ENCODE measurements around the gene SHISA9. TPM values are rescaled to one million over a fixed set of nuclear protein-coding genes. Genes with fewer than 3 reads are reported as not detected.

Gene SHISA9
- total RNA-seq, 2 donors from 2014 or later: 0.08 to 0.24 TPM

DNA sequence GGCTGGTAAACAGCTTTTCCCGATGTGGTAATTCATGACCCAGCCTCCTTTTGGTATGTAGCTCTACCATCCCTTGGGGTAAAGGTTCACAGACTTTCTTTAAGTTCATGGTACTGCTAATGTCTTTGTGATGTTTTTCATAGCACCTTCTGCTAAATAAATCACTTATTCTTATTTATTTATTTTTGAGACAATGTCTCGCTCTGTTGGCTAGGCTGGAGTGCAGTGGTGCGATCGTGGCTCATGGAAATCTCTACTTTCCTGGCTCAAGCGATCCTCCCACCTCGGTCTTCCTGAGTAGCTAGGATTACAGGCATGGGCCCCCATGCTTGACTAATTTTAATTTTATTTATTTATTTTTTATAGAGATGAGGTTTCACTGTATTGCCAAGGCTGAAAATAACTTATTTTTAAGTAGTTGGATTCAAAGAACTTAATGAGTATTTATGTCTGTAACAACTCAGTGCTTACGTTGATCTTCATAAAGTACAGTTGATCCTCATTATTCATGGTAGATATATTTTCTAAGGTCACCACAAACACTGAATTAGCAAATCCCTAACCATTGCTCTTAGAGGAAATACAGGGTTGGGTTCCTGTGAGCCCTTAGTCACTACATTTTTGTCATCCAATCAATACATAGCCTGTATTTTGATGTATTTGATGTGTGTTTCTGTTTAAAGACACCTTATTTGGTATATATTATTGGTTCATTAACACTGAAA, 97.1 kb downstream of the SHISA9 start:
- no peaks in the 10 kb centered on the region for H3K4me1 Mint-ChIP-seq
- H3K27me3 Mint-ChIP-seq: peaks cover 7% of the 10 kb centered on the region
- no peak overlapping the region for H3K4me3 Mint-ChIP-seq
- H3K9me3 Mint-ChIP-seq: no peaks in the 10 kb centered on the region
- H3K36me3 Mint-ChIP-seq (ENCODE audit: low read depth): no peaks in the 10 kb centered on the region
- H3K27ac Mint-ChIP-seq: no peak overlapping the region
- no peak for ATAC-seq (replicated peaks)

DNA sequence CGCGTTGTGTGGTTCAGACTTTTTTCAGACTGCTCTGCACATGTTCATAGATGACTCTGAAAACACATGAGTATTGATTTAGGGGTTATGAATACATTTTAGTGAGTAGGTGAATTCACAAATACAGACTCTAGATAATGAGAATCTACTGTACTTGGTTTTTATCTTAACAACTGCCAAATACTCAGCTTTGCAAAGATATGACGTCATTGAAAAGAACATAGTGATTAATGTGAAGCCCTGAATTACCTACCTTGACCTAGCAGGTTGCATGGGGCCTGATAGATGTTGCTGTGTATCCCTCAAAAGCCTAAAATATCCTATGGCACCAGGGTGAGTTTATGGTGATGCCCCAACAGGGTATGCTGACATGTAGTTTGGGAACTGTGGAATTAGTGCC, 98.0 kb downstream of the SHISA9 start:
- Mint-ChIP-seq H3K9me3 (no peaks in the 10 kb centered on the region), H3K36me3 (ENCODE audit: low read depth) (no peaks in the 10 kb centered on the region), H3K27me3 (peaks cover 3% of the 10 kb centered on the region), H3K4me1 (no peaks in the 10 kb centered on the region), H3K27ac (no peak overlapping the region), H3K4me3 (no peak overlapping the region)
- no peak for ATAC-seq (replicated peaks)

DNA sequence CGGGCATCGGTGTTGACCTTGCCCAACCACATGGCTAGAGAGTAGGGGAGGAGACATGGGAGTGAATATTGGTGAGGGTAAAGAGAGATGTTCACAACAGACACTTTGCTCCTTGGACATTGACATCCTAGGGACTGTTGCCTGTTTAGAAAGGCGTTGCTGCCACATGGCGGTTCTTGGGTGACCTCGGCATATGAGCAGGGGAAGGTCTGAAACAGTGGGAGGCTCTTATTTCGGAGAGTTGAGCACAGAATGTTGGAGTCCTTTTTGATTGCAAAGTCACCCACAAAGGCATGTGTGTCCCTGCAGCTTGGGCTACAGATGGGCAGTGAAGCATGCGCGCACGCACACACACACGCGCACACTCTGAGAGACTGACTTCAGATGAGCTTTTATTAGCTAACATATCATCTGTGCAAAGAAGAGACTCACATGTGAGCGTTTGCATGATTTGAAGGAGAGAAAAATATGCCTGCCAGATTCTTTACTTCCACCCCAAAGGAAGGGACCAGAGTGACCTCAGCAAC, 104.4 kb downstream of the SHISA9 start:
- H3K36me3 Mint-ChIP-seq (ENCODE audit: low read depth): no peaks in the 10 kb centered on the region
- peaks cover 5% of the 10 kb centered on the region for H3K9me3 Mint-ChIP-seq
- no peak for ATAC-seq (replicated peaks)
- peaks cover 3% of the 10 kb centered on the region for H3K27me3 Mint-ChIP-seq
- H3K27ac Mint-ChIP-seq: no peak overlapping the region
- no peak overlapping the region for H3K4me3 Mint-ChIP-seq
- no peaks in the 10 kb centered on the region for H3K4me1 Mint-ChIP-seq

DNA sequence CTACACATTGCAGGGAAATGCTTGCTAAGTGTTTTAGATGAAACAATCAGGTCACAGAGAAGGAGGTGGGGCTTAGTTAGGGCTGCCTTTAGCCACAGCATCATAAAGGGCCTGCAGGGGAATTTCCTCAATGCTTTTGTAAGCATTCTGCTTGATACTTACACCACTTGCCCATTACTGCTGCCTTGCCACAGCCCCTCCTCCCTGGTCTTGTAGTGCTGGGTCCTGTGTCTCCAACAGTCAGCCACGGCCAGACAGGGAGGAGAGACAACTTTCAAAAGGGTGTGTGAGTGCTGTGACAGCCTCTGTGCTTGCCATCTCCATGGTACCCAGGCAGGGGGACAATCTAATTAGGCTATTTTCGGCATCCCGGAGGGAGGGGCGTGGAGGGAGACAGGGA, 111.2 kb downstream of the SHISA9 start:
- Mint-ChIP-seq H3K4me3 (no peak overlapping the region), H3K4me1 (no peaks in the 10 kb centered on the region), H3K27ac (no peak overlapping the region), H3K36me3 (ENCODE audit: low read depth) (no peaks in the 10 kb centered on the region), H3K9me3 (peaks cover 5% of the 10 kb centered on the region), H3K27me3 (peaks cover 7% of the 10 kb centered on the region)
- no peak for ATAC-seq (replicated peaks)

DNA sequence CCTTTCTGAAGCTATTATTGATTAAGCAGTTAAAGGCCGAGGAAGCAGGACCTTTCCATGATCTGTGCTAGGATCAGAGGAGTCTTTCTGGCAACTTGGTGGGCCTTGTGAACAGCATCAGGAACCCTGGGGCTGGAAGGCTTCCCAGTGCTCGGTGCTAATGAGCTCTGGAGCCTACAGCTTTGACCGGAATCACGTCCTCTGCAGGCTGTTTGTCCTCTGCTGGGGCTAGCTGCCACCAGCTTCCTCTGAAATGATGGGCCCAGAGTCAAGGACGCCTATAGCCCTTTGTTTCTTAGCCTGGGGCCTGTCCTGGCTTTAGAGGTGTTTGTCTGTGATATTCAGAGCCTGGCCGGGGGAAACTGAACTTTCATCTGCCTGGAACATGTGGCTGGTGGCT, 111.6 kb downstream of the SHISA9 start:
- Mint-ChIP-seq H3K4me3 (no peak overlapping the region), H3K9me3 (peaks cover 6% of the 10 kb centered on the region), H3K27me3 (peaks cover 7% of the 10 kb centered on the region), H3K27ac (no peak overlapping the region), H3K4me1 (no peaks in the 10 kb centered on the region), H3K36me3 (ENCODE audit: low read depth) (no peaks in the 10 kb centered on the region)
- no peak for ATAC-seq (replicated peaks)

DNA sequence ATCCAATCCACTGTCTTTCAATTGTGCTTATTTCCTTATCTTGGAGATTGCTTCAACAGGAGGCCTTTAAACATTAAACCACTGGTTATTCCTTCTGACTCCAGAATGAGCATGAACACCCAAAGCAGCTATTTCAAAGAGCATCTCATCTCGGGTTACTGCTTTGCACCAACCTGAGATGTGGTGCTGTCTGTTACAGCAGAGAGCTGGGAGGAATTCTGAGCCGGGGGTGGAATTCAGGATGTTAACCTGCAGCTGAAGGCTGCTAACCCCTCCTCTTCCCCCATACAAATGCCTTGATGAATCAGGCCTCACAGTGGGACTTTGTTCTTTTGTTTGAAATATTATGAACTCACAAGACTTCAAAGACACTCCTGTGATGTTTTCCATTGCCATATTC, 113.1 kb downstream of the SHISA9 start:
- H3K9me3 Mint-ChIP-seq: peaks cover 4% of the 10 kb centered on the region
- no peak overlapping the region for H3K27ac Mint-ChIP-seq
- no peak for ATAC-seq (replicated peaks)
- peaks cover 4% of the 10 kb centered on the region for H3K27me3 Mint-ChIP-seq
- H3K4me3 Mint-ChIP-seq: no peak overlapping the region
- no peaks in the 10 kb centered on the region for H3K4me1 Mint-ChIP-seq
- no peaks in the 10 kb centered on the region for H3K36me3 Mint-ChIP-seq (ENCODE audit: low read depth)

DNA sequence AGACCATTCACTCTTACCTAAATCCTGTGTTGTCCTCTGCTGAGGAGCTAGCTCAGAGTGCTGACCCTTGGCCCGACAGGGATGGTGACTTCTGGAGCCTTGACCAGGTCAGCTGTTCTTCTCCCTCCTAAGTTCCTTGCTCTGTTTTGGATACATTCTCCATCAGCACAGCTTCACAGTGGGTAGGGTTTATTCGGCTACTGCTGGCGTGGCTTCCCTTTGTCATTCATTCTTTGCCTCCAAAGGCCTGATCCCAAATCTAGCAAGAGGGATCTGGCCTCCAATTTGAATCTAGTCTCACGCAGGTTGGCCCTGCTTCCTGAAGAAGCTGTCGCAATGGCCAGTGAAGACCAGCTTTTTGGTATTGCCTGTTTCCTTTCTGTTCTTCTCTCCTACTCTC, 116.6 kb downstream of the SHISA9 start:
- no peaks in the 10 kb centered on the region for H3K4me1 Mint-ChIP-seq
- H3K27me3 Mint-ChIP-seq: no peaks in the 10 kb centered on the region
- no peaks in the 10 kb centered on the region for H3K36me3 Mint-ChIP-seq (ENCODE audit: low read depth)
- H3K4me3 Mint-ChIP-seq: no peak overlapping the region
- peaks cover 4% of the 10 kb centered on the region for H3K9me3 Mint-ChIP-seq
- ATAC-seq (replicated peaks): no peak
- no peak overlapping the region for H3K27ac Mint-ChIP-seq

DNA sequence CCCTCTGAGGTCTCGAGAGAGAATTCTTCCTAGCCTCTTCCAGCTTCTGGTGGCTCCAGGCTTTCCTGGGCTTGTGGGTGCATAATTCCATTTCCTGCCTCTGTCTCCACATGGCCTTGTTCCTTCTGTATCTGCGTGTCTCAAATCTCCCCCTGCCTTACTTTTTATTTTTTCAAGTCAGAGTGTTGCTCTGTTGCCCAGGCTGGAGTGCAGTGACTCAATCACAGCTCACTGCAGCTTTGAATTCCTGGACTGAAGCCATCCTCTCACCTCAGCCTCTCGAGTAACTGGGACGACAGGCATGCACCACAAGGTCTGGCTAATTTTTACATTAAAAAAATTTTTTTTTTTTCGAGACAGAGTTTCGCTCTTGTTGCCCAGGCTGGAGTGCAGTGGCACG, 120.6 kb downstream of the SHISA9 start:
- no peak for ATAC-seq (replicated peaks)

DNA sequence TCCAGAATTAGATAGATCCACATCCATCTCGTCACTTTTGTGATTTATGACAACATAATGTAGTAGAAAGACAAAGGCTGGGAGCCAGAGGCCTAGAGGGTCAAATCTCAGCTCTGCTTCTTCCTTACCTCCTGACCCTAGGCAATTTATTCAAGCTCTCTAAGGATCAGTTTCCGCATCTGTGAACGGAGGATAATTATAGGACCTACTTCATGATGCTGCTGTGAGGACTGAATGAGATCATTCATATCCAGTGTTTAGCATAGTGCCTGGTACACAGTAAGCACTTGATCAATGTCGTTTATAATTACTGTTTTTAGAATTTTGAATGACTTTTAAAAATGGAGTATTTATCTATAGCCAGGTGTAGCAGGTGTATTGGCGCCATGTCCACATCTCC, 128.4 kb downstream of the SHISA9 start:
- no peak for ATAC-seq (replicated peaks)

More for the DNA sequence above, 120.6 kb downstream of the SHISA9 start:
- Mint-ChIP-seq H3K27me3 (no peaks in the 10 kb centered on the region), H3K4me1 (no peaks in the 10 kb centered on the region), H3K9me3 (peaks cover 12% of the 10 kb centered on the region), H3K27ac (no peak overlapping the region), H3K36me3 (ENCODE audit: low read depth) (no peaks in the 10 kb centered on the region), H3K4me3 (no peak overlapping the region)

DNA sequence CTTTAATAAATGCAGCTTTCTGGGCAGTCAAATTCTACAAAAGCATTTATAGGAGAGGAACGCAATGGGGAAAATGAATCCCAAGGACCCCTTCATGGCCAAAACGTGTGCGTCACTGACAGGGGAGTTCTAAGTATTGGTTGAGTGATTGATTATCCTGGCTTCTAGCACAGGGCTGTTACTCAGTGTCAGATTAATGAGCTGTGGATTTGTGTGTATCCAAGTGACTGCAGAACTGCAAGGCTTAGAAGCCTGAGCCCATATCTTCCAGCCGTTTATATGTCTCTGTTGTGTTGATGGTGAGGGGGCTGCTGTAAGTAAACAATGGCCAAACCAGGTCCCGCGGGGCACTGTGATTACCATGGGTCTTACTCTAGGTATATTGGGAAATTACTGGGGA, 129.4 kb downstream of the SHISA9 start:
- Mint-ChIP-seq H3K27ac (no peak overlapping the region), H3K4me3 (no peak overlapping the region), H3K4me1 (no peaks in the 10 kb centered on the region), H3K27me3 (no peaks in the 10 kb centered on the region), H3K9me3 (peaks cover 12% of the 10 kb centered on the region), H3K36me3 (ENCODE audit: low read depth) (no peaks in the 10 kb centered on the region)
- no peak for ATAC-seq (replicated peaks)

More for the DNA sequence above, 128.4 kb downstream of the SHISA9 start:
- no peak overlapping the region for H3K27ac Mint-ChIP-seq
- H3K27me3 Mint-ChIP-seq: no peaks in the 10 kb centered on the region
- H3K4me1 Mint-ChIP-seq: no peaks in the 10 kb centered on the region
- H3K36me3 Mint-ChIP-seq (ENCODE audit: low read depth): no peaks in the 10 kb centered on the region
- no peak overlapping the region for H3K4me3 Mint-ChIP-seq
- H3K9me3 Mint-ChIP-seq: peaks cover 12% of the 10 kb centered on the region

DNA sequence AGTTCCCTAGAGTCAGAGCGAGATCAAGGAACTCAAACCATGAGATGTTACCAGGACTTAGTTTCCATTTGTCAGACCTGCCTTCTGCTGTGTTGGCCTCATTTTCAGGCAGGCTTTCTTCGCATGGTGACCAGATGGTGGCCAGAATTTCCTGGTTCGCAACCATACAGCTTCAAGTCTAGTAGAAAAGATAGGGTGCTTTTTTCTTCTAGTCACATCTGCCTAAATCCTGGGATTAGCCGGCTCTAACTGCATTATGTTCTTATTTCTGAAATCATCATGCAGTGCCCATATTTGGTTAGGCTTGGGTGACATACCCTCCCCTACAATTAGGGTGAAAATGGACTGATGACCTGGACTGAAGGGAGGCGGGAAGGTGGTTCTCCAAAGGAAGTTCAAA, 131.5 kb downstream of the SHISA9 start:
- peaks cover 8% of the 10 kb centered on the region for H3K9me3 Mint-ChIP-seq
- no peak for ATAC-seq (replicated peaks)
- H3K4me1 Mint-ChIP-seq: no peaks in the 10 kb centered on the region
- no peaks in the 10 kb centered on the region for H3K36me3 Mint-ChIP-seq (ENCODE audit: low read depth)
- H3K27ac Mint-ChIP-seq: no peak overlapping the region
- H3K27me3 Mint-ChIP-seq: no peaks in the 10 kb centered on the region
- no peak overlapping the region for H3K4me3 Mint-ChIP-seq

DNA sequence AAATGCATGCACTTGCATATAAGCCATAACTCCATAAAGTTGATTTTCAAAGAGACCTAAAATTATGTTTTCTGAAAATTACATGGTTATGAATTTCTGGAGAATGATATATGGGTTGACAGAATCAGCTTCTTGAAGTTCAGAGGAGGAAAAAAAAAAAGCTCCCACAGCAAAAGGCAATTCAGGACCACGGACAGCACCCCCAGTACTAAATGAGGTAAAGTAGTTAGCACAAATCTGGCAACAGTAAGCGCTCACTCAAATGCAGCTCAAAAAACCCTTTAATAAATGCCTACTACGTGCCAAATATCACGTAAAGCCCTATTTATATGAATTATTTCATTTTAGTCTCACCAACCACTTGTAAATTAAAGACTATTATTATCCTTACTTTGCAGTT, 135.2 kb downstream of the SHISA9 start:
- H3K36me3 Mint-ChIP-seq (ENCODE audit: low read depth): no peaks in the 10 kb centered on the region

DNA sequence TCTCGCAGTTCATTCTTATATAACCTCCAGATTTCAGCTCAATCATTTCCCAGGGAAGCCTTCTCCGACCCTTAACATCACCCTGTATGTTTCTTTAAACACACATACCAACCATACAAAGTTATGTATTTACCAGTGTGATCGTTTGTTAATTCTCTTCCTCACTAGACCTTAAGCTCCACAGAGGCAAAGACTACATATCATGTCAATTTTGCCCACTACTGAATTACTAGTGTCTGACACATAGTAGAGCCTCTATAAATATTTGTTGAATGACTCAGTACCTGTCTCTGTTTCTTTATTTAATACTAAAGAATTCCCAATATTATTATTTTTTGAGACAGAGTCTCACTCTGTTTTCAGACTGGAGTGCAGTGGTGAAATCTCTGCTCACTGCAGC, 137.2 kb downstream of the SHISA9 start:
- Mint-ChIP-seq H3K27me3 (no peaks in the 10 kb centered on the region), H3K4me1 (no peaks in the 10 kb centered on the region), H3K9me3 (peaks cover 13% of the 10 kb centered on the region), H3K4me3 (no peak overlapping the region), H3K36me3 (ENCODE audit: low read depth) (no peaks in the 10 kb centered on the region), H3K27ac (no peak overlapping the region)
- ATAC-seq (replicated peaks): no peak

More for the DNA sequence above, 135.2 kb downstream of the SHISA9 start:
- no peak overlapping the region for H3K4me3 Mint-ChIP-seq
- H3K9me3 Mint-ChIP-seq: peaks cover 12% of the 10 kb centered on the region
- no peak overlapping the region for H3K27ac Mint-ChIP-seq
- ATAC-seq (replicated peaks): no peak
- H3K27me3 Mint-ChIP-seq: no peaks in the 10 kb centered on the region
- no peaks in the 10 kb centered on the region for H3K4me1 Mint-ChIP-seq

DNA sequence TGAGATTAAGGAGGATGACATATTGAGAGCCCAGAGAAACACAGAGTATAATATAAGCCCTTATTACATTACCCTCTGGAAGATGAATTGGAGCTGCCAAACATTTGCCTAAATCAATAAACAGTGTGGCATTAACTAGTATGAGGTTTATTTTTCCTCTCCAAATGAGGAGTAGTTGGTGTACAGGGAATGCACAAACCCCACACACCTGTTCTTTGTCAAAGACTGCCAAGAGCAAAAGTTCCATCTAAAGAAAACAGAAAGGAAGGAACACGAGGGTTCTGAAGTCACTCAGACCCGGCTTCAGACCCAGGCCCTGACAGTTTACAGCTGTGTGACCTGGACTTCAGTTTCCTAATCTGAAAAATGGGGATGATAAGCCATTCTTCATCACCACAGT, 138.1 kb downstream of the SHISA9 start:
- no peaks in the 10 kb centered on the region for H3K4me1 Mint-ChIP-seq
- no peaks in the 10 kb centered on the region for H3K36me3 Mint-ChIP-seq (ENCODE audit: low read depth)
- H3K9me3 Mint-ChIP-seq: peaks cover 20% of the 10 kb centered on the region
- H3K27ac Mint-ChIP-seq: no peak overlapping the region
- no peak for ATAC-seq (replicated peaks)
- peaks cover 3% of the 10 kb centered on the region for H3K27me3 Mint-ChIP-seq
- H3K4me3 Mint-ChIP-seq: no peak overlapping the region

DNA sequence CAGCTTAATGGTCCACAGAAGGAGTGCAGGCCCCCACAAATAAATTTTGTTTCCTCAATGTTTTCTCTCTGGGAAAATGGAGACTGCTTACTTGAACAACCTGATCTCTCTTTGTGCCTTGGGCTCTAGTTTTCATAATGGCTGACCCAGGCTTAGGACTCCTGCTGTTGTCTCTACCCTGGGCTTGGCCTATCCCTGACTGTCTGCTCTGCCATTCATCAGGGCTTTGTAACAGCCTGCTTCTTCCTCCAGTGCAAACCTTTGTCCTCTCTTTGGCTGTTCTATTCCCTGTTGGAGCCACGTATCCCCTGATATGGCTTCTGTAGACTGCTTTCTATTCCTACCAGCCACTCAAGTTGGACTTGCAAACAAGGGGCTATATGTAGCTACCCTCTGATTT, 139.8 kb downstream of the SHISA9 start:
- Mint-ChIP-seq H3K9me3 (peaks cover 20% of the 10 kb centered on the region), H3K27ac (no peak overlapping the region), H3K4me1 (no peaks in the 10 kb centered on the region), H3K36me3 (ENCODE audit: low read depth) (no peaks in the 10 kb centered on the region), H3K27me3 (peaks cover 3% of the 10 kb centered on the region), H3K4me3 (no peak overlapping the region)
- no peak for ATAC-seq (replicated peaks)
